ENCODE measurements around the gene TSHZ1. TPM values are rescaled to one million over a fixed set of nuclear protein-coding genes. Genes with fewer than 3 reads are reported as not detected.

TSHZ1 gene
- total and polyA plus RNA-seq, 4 donors: 6.2 to 19.9 (median 11.2) TPM

DNA sequence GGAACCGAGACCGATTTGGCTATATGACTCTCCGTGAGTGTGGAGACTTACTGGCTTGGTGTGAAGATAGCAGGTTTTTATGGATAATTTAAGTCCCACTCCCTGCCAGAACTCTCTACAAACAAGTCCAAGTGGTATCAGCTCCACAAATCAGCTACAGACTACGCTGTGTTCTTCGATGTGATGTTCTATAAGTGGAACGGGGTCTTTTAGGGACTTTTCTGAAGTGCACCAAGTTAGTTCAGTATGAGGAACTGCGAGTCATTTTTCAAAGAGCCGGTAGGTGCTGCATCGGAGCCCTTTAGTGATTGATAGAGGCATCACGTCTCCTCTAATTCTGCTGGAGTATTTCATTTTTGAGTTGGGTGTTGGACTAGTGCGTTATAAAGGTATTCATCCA is 107.1 kb downstream of the TSHZ1 start:
- Histone ChIP-seq H3K27me3 (ENCODE audit: control insufficient read depth in 3 of 3, insufficient read depth in 3 of 3, low read length in 2 of 3) (no peaks in the 10 kb centered on the region), H3K9me3 (ENCODE audit: control insufficient read depth in 4 of 4, insufficient read depth in 3 of 4, low read length in 3 of 4) (peaks cover 0 to 2% (median 0%) of the 10 kb centered on the region in 4 donors), H3K9ac (ENCODE audit: insufficient read depth in 1 of 2, low read length in 2 of 2) (no peak overlapping the region), H3K4me1 (ENCODE audit: control insufficient read depth in 5 of 5, insufficient read depth in 5 of 5, low read length in 5 of 5) (no peaks in the 10 kb centered on the region), H3K27ac (ENCODE audit: low read depth in 1 of 2, low read length in 1 of 2) (no peak overlapping the region), H3K4me3 (no peak overlapping the region), H3K36me3 (ENCODE audit: control insufficient read depth in 4 of 4, insufficient read depth in 4 of 4, low read length in 4 of 4) (no peaks in the 10 kb centered on the region)
- no peak for ATAC-seq (ENCODE audit: insufficient read depth, low FRiP score)
- DNase-seq: no peak
- TF ChIP-seq, protein P1, sequence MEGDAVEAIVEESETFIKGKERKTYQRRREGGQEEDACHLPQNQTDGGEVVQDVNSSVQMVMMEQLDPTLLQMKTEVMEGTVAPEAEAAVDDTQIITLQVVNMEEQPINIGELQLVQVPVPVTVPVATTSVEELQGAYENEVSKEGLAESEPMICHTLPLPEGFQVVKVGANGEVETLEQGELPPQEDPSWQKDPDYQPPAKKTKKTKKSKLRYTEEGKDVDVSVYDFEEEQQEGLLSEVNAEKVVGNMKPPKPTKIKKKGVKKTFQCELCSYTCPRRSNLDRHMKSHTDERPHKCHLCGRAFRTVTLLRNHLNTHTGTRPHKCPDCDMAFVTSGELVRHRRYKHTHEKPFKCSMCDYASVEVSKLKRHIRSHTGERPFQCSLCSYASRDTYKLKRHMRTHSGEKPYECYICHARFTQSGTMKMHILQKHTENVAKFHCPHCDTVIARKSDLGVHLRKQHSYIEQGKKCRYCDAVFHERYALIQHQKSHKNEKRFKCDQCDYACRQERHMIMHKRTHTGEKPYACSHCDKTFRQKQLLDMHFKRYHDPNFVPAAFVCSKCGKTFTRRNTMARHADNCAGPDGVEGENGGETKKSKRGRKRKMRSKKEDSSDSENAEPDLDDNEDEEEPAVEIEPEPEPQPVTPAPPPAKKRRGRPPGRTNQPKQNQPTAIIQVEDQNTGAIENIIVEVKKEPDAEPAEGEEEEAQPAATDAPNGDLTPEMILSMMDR (IDR thresholded peaks at IDR 0.05; ENCODE audit: control extremely low read depth, extremely low read depth): no peak
- 89 to 94% methylated on average over 11 of the region's 11 CpGs for WGBS, 2 donors

DNA sequence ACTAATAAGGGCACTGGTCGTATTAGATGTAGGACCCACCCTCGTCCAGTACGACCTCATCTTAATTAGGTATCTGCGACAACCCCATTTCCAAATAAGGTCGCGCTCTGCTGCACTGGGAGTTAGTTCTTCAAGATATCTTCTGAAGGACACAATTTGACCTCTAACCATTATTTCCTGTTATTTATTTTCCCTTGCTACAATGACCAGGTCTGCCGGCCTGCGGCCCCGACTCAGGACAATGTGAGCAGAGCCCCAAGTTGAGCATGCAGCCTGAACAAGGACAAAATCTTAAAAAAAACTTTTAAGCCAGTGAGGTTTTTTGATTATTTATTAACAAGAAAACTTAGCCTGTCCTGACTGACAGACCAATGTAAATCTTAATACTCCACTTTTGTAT is 109.3 kb downstream of the TSHZ1 start:
- Histone ChIP-seq H3K4me1 (ENCODE audit: control insufficient read depth in 5 of 5, insufficient read depth in 5 of 5, low read length in 5 of 5) (peaks cover 0 to 3% (median 0%) of the 10 kb centered on the region in 5 donors), H3K27ac (ENCODE audit: low read depth in 1 of 2, low read length in 1 of 2) (no peak overlapping the region), H3K27me3 (ENCODE audit: control insufficient read depth in 3 of 3, insufficient read depth in 3 of 3, low read length in 2 of 3) (no peaks in the 10 kb centered on the region), H3K4me3 (no peak overlapping the region), H3K36me3 (ENCODE audit: control insufficient read depth in 4 of 4, insufficient read depth in 4 of 4, low read length in 4 of 4) (no peaks in the 10 kb centered on the region), H3K9ac (ENCODE audit: insufficient read depth in 1 of 2, low read length in 2 of 2) (no peak overlapping the region), H3K9me3 (ENCODE audit: control insufficient read depth in 4 of 4, insufficient read depth in 3 of 4, low read length in 3 of 4) (peaks cover 0 to 2% (median 0%) of the 10 kb centered on the region in 4 donors)
- no peak for DNase-seq
- WGBS, 2 donors: 87 to 89% methylated on average over 9 of the region's 9 CpGs
- TF ChIP-seq, protein P1 (IDR thresholded peaks at IDR 0.05; ENCODE audit: control extremely low read depth, extremely low read depth): no peak
- no peak for ATAC-seq (ENCODE audit: insufficient read depth, low FRiP score)

DNA sequence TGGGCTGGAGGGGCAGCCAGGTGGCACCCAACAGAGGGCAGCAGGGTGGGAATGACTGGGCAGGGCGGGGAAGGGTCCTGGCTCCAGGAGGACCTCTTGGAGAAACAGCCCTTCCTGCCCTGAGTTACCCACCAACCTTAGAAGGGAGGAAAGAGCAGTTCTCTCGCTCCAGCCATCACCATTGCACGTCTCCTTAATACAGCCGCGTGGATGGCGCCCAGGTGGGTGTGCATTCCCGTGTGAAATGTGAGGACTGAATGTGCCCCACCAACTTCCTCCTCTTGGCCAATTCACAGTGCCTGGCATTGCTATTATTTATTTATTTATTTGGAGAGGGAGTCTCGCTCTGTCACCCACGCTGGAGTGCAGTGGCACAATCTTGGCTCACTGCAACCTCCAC is 109.9 kb downstream of the TSHZ1 start:
- Histone ChIP-seq H3K27me3 (ENCODE audit: control insufficient read depth in 3 of 3, insufficient read depth in 3 of 3, low read length in 2 of 3) (no peaks in the 10 kb centered on the region), H3K4me1 (ENCODE audit: control insufficient read depth in 5 of 5, insufficient read depth in 5 of 5, low read length in 5 of 5) (peaks cover 0 to 3% (median 0%) of the 10 kb centered on the region in 5 donors), H3K36me3 (ENCODE audit: control insufficient read depth in 4 of 4, insufficient read depth in 4 of 4, low read length in 4 of 4) (no peaks in the 10 kb centered on the region), H3K9ac (ENCODE audit: insufficient read depth in 1 of 2, low read length in 2 of 2) (no peak overlapping the region), H3K9me3 (ENCODE audit: control insufficient read depth in 4 of 4, insufficient read depth in 3 of 4, low read length in 3 of 4) (peaks cover 0 to 2% (median under 1%) of the 10 kb centered on the region in 4 donors), H3K27ac (ENCODE audit: low read depth in 1 of 2, low read length in 1 of 2) (no peak overlapping the region), H3K4me3 (no peak overlapping the region)
- no peak for DNase-seq
- TF ChIP-seq, protein P1 (IDR thresholded peaks at IDR 0.05; ENCODE audit: control extremely low read depth, extremely low read depth): no peak
- ATAC-seq (ENCODE audit: insufficient read depth, low FRiP score): no peak
- WGBS, 2 donors: 92 to 95% methylated on average over 9 of the region's 9 CpGs

DNA sequence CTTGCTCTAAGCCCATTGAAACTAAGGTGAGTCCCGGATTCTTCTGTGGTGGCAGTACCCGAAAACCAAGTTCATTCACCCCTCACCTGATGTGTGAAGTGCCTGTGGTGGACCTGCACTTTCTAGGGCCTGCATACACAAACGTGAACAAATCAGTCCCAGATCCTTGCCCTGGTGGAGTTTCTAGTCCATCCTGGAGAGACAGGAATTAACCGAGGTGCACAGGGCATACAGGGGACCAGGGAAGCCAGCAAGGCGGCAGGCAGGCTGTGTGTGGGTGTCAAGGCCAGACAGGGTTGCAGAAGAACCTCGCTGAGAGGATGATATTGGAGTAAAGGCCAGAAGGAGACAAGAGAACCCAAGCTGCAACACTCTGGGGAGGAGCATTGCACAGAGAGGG is 110.8 kb downstream of the TSHZ1 start:
- H3K4me1 ChIP-seq (ENCODE audit: control insufficient read depth in 5 of 5, insufficient read depth in 5 of 5, low read length in 5 of 5): peaks cover 0 to 3% (median 0%) of the 10 kb centered on the region in 5 donors
- H3K9me3 ChIP-seq (ENCODE audit: control insufficient read depth in 4 of 4, insufficient read depth in 3 of 4, low read length in 3 of 4): peaks cover 0 to 3% (median under 1%) of the 10 kb centered on the region in 4 donors
- DNase-seq: no peak
- H3K27ac ChIP-seq (ENCODE audit: low read depth in 1 of 2, low read length in 1 of 2): no peak overlapping the region
- H3K4me3 ChIP-seq: no peak overlapping the region
- H3K36me3 ChIP-seq (ENCODE audit: control insufficient read depth in 4 of 4, insufficient read depth in 4 of 4, low read length in 4 of 4): no peaks in the 10 kb centered on the region
- no peaks in the 10 kb centered on the region for H3K27me3 ChIP-seq (ENCODE audit: control insufficient read depth in 3 of 3, insufficient read depth in 3 of 3, low read length in 2 of 3)
- TF ChIP-seq, protein P1 (IDR thresholded peaks at IDR 0.05; ENCODE audit: control extremely low read depth, extremely low read depth): no peak
- 95 to 96% methylated on average over 6 of the region's 6 CpGs for WGBS, 2 donors
- ATAC-seq (ENCODE audit: insufficient read depth, low FRiP score): no peak
- no peak overlapping the region for H3K9ac ChIP-seq (ENCODE audit: insufficient read depth in 1 of 2, low read length in 2 of 2)
